ELR (cell line): ENCODE results near the gene PTPN20.

Experiments
- DNase-seq: peaks from one replicate; pipeline ENCODE4 v3.0.0-alpha.2; 2015; ENCODE audit warnings: low read depth

The PTPN20 gene

GRCh38 chr10:47035171-47035818 is 124.1 kb downstream of the PTPN20 start:
- DNase-seq, result no peak

DNA sequence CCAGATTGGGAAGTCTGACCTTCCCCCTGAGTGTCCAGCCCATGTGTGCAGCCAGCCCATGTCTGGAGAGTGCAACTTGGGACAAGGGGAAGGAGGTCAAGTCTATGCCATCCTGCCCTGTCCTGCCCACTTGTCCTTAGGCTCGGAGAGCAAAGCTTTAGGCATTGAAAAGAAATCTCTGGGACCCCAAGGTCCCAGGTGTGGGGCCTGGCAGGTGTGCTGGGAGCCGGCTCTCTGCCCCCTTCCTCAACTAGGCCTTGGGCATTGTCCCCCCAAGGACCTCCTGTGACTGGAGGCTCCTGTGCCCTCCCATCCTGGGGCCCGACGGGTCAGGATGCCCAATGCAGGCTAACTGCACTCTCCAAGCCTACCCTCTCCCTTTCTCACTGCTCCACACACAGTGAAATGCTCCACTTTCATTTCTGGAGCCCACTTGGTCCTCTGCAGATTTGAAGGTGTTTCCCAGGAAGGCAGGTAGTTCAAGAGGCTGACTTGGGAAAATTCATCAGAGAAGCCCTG is 124.7 kb downstream of the PTPN20 start:
- no peak for DNase-seq

- no peak for DNase-seq
These were observed 125.5 kb downstream of the PTPN20 start for GRCh38 chr10:47036771-47037170.

- no peak for DNase-seq
These were observed 126.6 kb downstream of the PTPN20 start for GRCh38 chr10:47037654-47038425.

- DNase-seq, result no peak
These were observed 127.8 kb downstream of the PTPN20 start for GRCh38 chr10:47038881-47039561.

GRCh38 chr10:47039562-47039913 is 128.3 kb downstream of the PTPN20 start:
- no peak for DNase-seq

DNA sequence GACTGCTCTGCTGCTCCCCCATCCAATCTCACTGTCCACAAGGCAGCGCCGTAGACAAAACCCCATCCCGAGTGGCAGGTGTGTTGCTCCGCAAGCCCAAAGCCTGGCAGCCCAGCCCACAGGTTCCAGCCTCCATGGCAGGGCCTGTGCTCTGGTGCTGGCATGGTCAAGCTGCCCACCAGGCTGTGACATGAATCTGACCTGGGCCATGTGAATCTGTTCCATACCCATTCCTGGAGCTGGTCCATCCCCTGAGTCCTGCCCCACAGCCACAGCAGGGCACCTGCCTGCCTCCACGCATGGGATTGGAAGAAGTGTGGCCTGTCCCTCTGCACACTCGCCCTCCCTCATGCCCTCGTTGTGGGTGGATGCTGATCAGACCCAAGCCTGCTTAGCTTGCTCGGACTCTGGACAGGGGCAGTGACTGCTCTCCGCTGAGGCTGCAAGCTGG is 128.8 kb downstream of the PTPN20 start:
- no peak for DNase-seq

- no peak for DNase-seq
These were observed 129.5 kb downstream of the PTPN20 start for GRCh38 chr10:47040681-47041080.

- no peak for DNase-seq
These were observed 130.4 kb downstream of the PTPN20 start for GRCh38 chr10:47041396-47042198.

DNA sequence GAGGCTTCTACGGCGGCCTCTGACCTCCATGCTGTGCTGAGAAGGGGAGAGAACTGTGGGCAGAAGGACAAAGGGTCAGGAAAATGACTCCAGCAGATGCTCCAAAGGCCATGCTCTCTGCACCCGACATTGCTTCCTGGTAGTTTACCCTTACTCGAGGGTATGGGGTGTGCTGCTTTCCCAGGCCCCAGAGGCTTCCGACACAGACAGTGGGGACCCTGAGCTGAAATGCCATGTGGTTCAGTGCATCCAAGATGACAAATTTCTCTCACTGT is 130.9 kb downstream of the PTPN20 start:
- DNase-seq, result no peak

DNA sequence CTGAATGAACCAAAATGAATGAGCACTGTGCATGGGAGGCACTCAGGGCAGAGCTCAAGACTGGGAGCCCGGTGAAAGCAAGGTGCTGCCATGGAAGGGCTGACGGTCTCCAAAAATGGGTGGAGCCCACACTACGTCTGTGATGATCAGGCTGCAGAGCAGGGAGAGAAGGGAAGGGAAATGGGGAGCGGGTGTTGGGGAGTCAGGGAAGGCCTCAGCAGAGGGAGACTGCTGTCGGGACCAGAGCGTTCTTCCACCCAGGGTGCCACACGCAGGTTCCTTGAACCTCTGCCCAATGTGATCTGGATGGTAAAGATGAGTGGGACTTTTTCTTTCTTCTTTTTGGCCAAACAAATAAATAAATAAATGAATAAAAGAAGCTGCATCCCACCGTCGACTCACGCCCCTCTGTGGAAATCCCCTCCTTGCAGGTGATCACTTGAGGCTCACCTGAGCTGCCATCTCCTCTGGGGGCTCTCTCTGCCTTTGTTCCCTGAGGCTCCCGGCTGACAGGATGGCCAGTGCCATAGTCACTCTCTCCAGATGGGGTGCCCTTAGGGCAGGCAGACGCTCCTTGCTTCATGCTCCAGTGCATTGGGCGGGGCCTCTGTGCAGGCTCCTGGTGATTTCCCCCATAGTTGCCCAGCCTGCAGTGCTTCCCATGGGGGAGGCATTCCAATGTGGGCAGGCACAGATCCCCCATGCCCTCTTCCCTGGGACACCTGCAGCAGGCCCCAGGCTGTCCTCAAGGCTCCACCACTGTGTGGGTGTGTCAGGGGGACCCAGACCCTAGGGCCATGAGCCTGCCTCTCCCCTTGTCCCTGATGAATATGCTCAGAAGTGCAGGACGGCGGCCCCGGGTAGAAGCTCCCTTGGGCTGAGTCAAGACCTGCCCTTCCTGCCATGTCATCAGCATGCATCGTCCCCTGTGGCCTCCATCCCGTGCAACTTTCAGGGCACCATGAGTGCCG is 131.8 kb downstream of the PTPN20 start:
- no peak for DNase-seq

DNA sequence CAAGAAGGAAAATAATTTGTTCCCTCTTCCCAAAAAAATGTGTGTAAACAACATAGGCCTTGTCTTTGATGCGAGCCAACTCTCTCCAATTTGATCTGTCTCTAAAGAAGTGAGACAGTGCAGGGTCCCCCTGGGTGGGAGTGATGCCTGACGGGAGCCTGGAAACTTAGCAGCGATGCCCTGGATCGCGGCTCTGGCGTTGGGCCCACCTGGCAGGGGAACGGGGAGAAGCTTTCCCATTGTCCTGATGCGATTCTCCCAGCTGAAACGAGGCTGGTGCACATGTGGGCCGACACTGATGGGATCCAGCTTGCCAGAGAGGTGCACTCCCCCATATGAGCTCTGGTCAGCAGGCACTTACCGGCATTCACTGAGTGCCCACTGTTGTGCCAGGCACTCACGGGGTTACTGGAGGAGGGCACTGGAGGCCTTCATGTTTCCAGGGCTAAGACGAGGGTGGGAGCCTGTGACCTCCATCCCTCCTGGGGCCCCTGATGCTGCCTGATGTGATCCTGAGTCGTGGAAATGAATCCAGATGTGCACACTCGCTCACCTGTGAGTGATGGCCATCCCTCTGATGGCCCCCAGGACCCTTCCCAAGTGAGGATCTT is 132.8 kb downstream of the PTPN20 start:
- DNase-seq, result no peak

GRCh38 chr10:47044741-47045140 is 133.5 kb downstream of the PTPN20 start:
- no peak for DNase-seq

GRCh38 chr10:47045331-47045861 is 134.2 kb downstream of the PTPN20 start:
- no peak for DNase-seq

DNA sequence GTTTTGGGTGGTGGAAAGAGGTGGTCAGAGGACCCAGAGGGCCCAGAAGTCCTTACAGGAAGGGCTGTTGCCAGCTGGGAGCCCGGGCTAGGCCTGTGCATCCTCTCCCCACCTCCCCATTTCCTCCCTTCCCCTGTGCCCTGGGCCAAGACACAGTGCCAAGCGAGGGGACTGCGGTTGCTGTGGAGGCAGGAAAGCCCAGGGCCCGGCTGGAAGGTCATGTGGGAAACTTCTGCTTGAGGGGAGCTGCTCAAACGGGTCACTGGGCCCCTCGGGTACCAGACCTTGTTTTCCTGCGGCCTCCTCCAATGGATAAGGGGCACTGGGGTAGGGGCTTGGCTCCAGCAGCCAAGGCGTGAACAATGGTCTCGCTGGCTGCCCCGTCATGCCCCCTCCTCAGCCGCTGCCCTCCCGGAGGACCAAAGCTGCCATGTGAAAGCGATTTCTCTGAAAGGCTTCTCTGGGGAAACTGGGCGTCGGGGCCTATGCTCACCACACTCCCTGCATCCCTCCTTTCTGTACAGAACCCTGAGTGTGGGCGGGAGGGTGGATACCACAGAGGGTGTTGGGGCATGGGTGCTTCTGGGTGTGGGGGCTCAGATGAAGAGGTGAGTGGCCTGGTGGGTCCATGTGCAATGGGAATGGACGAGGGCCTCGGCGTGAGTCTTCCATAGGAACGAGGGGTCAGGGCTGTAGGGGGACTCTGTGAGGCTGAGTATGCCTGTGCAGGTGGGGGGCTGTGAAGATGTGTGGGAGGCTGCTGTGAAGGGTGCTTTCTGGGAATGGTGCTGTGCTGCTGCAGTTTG is 135.3 kb downstream of the PTPN20 start:
- DNase-seq, result no peak

- DNase-seq, result no peak
These were observed 135.9 kb downstream of the PTPN20 start for GRCh38 chr10:47047127-47047504.

GRCh38 chr10:47047577-47048525 is 136.6 kb downstream of the PTPN20 start:
- peak; percentile 75 for DNase-seq

DNA sequence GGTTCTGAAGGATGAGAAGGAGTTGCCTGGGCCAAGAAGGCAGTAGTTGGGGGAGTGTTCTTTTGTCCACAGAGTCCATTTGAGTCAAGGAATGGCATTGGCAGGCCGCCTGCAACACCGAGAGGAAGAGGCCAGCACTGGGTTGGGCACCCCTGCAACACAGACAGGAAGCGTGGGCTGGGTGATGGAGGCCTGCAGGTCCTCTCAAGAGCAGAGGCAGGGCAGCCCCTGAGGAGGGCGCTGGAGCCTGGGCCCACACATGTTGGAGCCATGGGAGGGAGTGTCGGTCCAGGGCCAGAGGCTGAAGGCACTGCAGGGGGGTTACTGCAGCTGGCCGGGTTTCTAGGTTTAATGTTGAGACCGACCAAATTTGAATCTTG is 137.3 kb downstream of the PTPN20 start:
- peak; percentile 17 for DNase-seq
